CD4-positive, alpha-beta T cell (primary cell): ENCODE results near the gene TMEM8B. TPM values are rescaled to one million over a fixed set of nuclear protein-coding genes. Genes with fewer than 3 reads are reported as not detected.

Experiments
- ATAC-seq: fragments of 200-7000 bp; cut with Tn5 transposase; one replicate; pipeline ENCODE4 v1.10.0; 2022; ENCODE audit warnings: mild to moderate bottlenecking; ENCODE audit not compliant: poor library complexity
- CTCF ChIA-PET: fragments of 350-600 bp; sonication (Branson Sonifier 250); formaldehyde crosslinking; loops from one replicate; lab custom pipeline; 2021; ENCODE audit warnings: antibody characterized with exemption, inconsistent platforms; lab: Charles Lee
- POLR2A ChIA-PET: fragments of 350-600 bp; sonication (Branson Sonifier 250); formaldehyde crosslinking; loops from one replicate; lab custom pipeline; 2021; ENCODE audit warnings: antibody characterized with exemption, inconsistent platforms; lab: Charles Lee
- DNase-seq, 14 experiments: peaks; one replicate each; pipeline ENCODE4 v3.0.0-alpha.2; 2013 to 2020; ENCODE audit warnings: mixed read lengths in 2 of 14
- H3K27ac ChIP-seq, 2 donors: one replicate each; pipeline versions ENCODE4 v1.5.1 to v1.7.0; 2013; ENCODE audit warnings: low read length in 2 of 2, low read depth in 1 of 2, mild to moderate bottlenecking in 1 of 2
- H3K27me3 ChIP-seq, 2 experiments: 1 replicate in 1 of 2; 2 replicates in 1 of 2; pipeline versions ENCODE4 v1.6.1 to v1.7.0; 2013; ENCODE audit warnings: low read length in 2 of 2, control low read depth in 1 of 2, mild to moderate bottlenecking in 1 of 2, moderate library complexity in 1 of 2; ENCODE audit not compliant: insufficient read depth in 2 of 2, control insufficient read depth in 1 of 2
- H3K36me3 ChIP-seq: one replicate; pipeline ENCODE4 v1.6.1; 2013; ENCODE audit warnings: low read length, control low read depth; ENCODE audit not compliant: insufficient read depth
- H3K4me1 ChIP-seq: one replicate; pipeline ENCODE4 v1.6.1; 2013; ENCODE audit warnings: low read length, control low read depth; ENCODE audit not compliant: insufficient read depth
- H3K4me3 ChIP-seq: one replicate; pipeline ENCODE4 v1.5.1; 2013; ENCODE audit warnings: mild to moderate bottlenecking, low read length, moderate library complexity
- H3K9me3 ChIP-seq, 2 experiments: 1 replicate in 1 of 2; 2 replicates in 1 of 2; pipeline versions ENCODE4 v1.6.1 to v1.7.0; 2013; ENCODE audit warnings: low read length in 2 of 2, mild to moderate bottlenecking in 2 of 2, control low read depth in 1 of 2, moderate library complexity in 1 of 2; ENCODE audit not compliant: control insufficient read depth in 1 of 2, insufficient read depth in 1 of 2
- H3K27ac Mint-ChIP-seq: one replicate; pipeline ENCODE4 v1.8.0; 2020; ENCODE audit warnings: mixed read lengths
- H3K27me3 Mint-ChIP-seq: one replicate; pipeline ENCODE4 v1.8.0; 2021; ENCODE audit warnings: mixed read lengths
- H3K36me3 Mint-ChIP-seq: one replicate; pipeline ENCODE4 v1.8.0; 2021; ENCODE audit warnings: low read depth, mixed read lengths
- H3K4me1 Mint-ChIP-seq: one replicate; pipeline ENCODE4 v1.8.0; 2021; ENCODE audit warnings: low read depth, mixed read lengths
- H3K4me3 Mint-ChIP-seq: one replicate; pipeline ENCODE4 v1.8.0; 2020; ENCODE audit warnings: mild to moderate bottlenecking, mixed read lengths
- H3K9me3 Mint-ChIP-seq: one replicate; pipeline ENCODE4 v1.8.0; 2020; ENCODE audit warnings: mixed read lengths
- CTCF ChIP-seq: fragments of 200-600 bp; IDR thresholded peaks from one replicate; pipeline ENCODE4 v1.8.0; 2022; ENCODE audit warnings: antibody characterized with exemption, mild to moderate bottlenecking
- intact Hi-C, 2 experiments: fragments of 100-400 bp; cut with DNase I in 1 of 2; cut with micrococcal nuclease in 1 of 2; formaldehyde crosslinking; loops; one replicate each; pipeline versions ENCODE4 v1.15.1 to v1.9.0; 2023 to 2025; cut with DNase I, micrococcal nuclease
- total RNA-seq, 174 experiments: library from RNA in 2 of 174; stranded (reverse) in 2 of 174; gene quantifications; one replicate each; pipeline ENCODE4 v1.2.3 and lab custom pipeline; 2021 to 2026

The TMEM8B gene
- total RNA-seq, 2 experiments from 2014 or later, result 8.9 to 9.6 TPM

GRCh38 chr9:35859310-35859989, 30.4 kb downstream of the TMEM8B start:
- Mint-ChIP-seq H3K36me3 (no peaks in the 10 kb centered on the region), H3K27ac (no peak overlapping the region), H3K4me3 (no peak overlapping the region), H3K9me3 (no peaks in the 10 kb centered on the region), H3K27me3 (peaks cover 17% of the 10 kb centered on the region), H3K4me1 (no peaks in the 10 kb centered on the region)
- DNase-seq (peak in 4 of 14 experiments; percentile 14 to 58 (median 35)), ATAC-seq (no peak)
- H3K4me1 ChIP-seq, result no peaks in the 10 kb centered on the region
- intact Hi-C loops, result no loop called here
- no peaks in the 10 kb centered on the region for H3K36me3 ChIP-seq
- no peak overlapping the region for H3K4me3 ChIP-seq
- no peaks in the 10 kb centered on the region for H3K27me3 ChIP-seq
- CTCF ChIA-PET, result no interaction called here
- H3K9me3 ChIP-seq, result no peaks in the 10 kb centered on the region
- TF ChIP-seq CTCF, result no peak
- no peak overlapping the region for H3K27ac ChIP-seq
- POLR2A ChIA-PET, result no interaction called here

- Histone ChIP-seq H3K36me3 (no peaks in the 10 kb centered on the region), H3K27me3 (no peaks in the 10 kb centered on the region), H3K27ac (no peak overlapping the region), H3K4me1 (no peaks in the 10 kb centered on the region), H3K9me3 (no peaks in the 10 kb centered on the region), H3K4me3 (no peak overlapping the region)
- no peak for TF ChIP-seq CTCF
- H3K36me3 Mint-ChIP-seq, result no peaks in the 10 kb centered on the region
- DNase-seq (no peak), ATAC-seq (no peak)
- H3K4me1 Mint-ChIP-seq, result no peaks in the 10 kb centered on the region
- H3K4me3 Mint-ChIP-seq, result no peak overlapping the region
- intact Hi-C loops, result no loop called here
- no peaks in the 10 kb centered on the region for H3K9me3 Mint-ChIP-seq
- ChIA-PET POLR2A (no interaction called here), CTCF (no interaction called here)
- H3K27me3 Mint-ChIP-seq, result peaks cover 17% of the 10 kb centered on the region
- H3K27ac Mint-ChIP-seq, result no peak overlapping the region
These were observed 30.9 kb downstream of the TMEM8B start for GRCh38 chr9:35859990-35860339.

GRCh38 chr9:35861161-35861897, 32.3 kb downstream of the TMEM8B start:
- Mint-ChIP-seq H3K27ac (no peak overlapping the region), H3K9me3 (no peaks in the 10 kb centered on the region)
- ATAC-seq, result no peak

More at GRCh38 chr9:35861161-35861897, 32.3 kb downstream of the TMEM8B start:
- Mint-ChIP-seq H3K4me1 (no peaks in the 10 kb centered on the region), H3K27me3 (peaks cover 23% of the 10 kb centered on the region), H3K36me3 (no peaks in the 10 kb centered on the region), H3K4me3 (no peak overlapping the region)
- Histone ChIP-seq H3K36me3 (no peaks in the 10 kb centered on the region), H3K27ac (no peak overlapping the region), H3K27me3 (no peaks in the 10 kb centered on the region), H3K9me3 (no peaks in the 10 kb centered on the region), H3K4me1 (no peaks in the 10 kb centered on the region), H3K4me3 (no peak overlapping the region)
- DNase-seq, result no peak
- CTCF ChIA-PET, result no interaction called here
- intact Hi-C loops, result no loop called here
- TF ChIP-seq CTCF, result no peak
- POLR2A ChIA-PET, result no interaction called here
